ENCODE results near the gene TRABD2B. TPM values are rescaled to one million over a fixed set of nuclear protein-coding genes. Genes with fewer than 3 reads are reported as not detected.

The TRABD2B gene
- total RNA-seq, 1 experiment from 2014 or later, result 0.96 TPM

- no TSS peak for BruUV-seq (replicated peaks)
- H3K27ac Mint-ChIP-seq (ENCODE audit: low read depth, unreplicated experiment), result no peak overlapping the region
- peaks cover 6% of the 10 kb centered on the region for H3K4me1 Mint-ChIP-seq (ENCODE audit: insufficient read depth, unreplicated experiment)
These were observed 154.8 kb downstream of the TRABD2B start for GRCh38 chr1:47842228-47842919.

GRCh38 chr1:47841356-47841755 lies 155.8 kb downstream of the TRABD2B start:
- no peaks in the 10 kb centered on the region for H3K27me3 Mint-ChIP-seq (ENCODE audit: insufficient read depth, unreplicated experiment)
- CTCF ChIA-PET, result interaction anchor here (0.7 to 1.5 kb wide), 2 partner anchors 18 to 66 kb away, joined by 3 to 4 read pairs; no protein-coding TSS in a partner anchor

More at GRCh38 chr1:47842228-47842919, 154.8 kb downstream of the TRABD2B start:
- ChIA-PET POLR2A (no interaction called here), CTCF (interaction anchor here (0.7 to 1.5 kb wide), 2 partner anchors 17 to 67 kb away, joined by 3 to 4 read pairs; no protein-coding TSS in a partner anchor)
- Mint-ChIP-seq H3K9me3 (ENCODE audit: unreplicated experiment) (no peaks in the 10 kb centered on the region), H3K27me3 (ENCODE audit: insufficient read depth, unreplicated experiment) (no peaks in the 10 kb centered on the region), H3K4me3 (ENCODE audit: unreplicated experiment) (no peak overlapping the region), H3K36me3 (ENCODE audit: insufficient read depth, unreplicated experiment) (no peaks in the 10 kb centered on the region)
- DNase-seq (ENCODE audit: unreplicated experiment), result no peak
- no peak for TF ChIP-seq CTCF (IDR thresholded peaks at IDR 0.05; ENCODE audit: unreplicated experiment)
- intact Hi-C loops (cut with micrococcal nuclease), result no loop called here

GRCh38 chr1:47840393-47841190 lies 156.6 kb downstream of the TRABD2B start:
- intact Hi-C loops (cut with micrococcal nuclease), result no loop called here
- H3K27ac Mint-ChIP-seq (ENCODE audit: low read depth, unreplicated experiment), result no peak overlapping the region
- no peaks in the 10 kb centered on the region for H3K36me3 Mint-ChIP-seq (ENCODE audit: insufficient read depth, unreplicated experiment)
- BruUV-seq (replicated peaks), result no TSS peak
- CTCF ChIA-PET, result interaction anchor here (0.7 to 0.8 kb wide), 2 partner anchors 35 to 114 kb away, joined by 3 read pairs; no protein-coding TSS in a partner anchor
- POLR2A ChIA-PET, result no interaction called here
- H3K4me1 Mint-ChIP-seq (ENCODE audit: insufficient read depth, unreplicated experiment), result peaks cover 6% of the 10 kb centered on the region
- no peak for DNase-seq (ENCODE audit: unreplicated experiment)
- no peaks in the 10 kb centered on the region for H3K27me3 Mint-ChIP-seq (ENCODE audit: insufficient read depth, unreplicated experiment)
- H3K4me3 Mint-ChIP-seq (ENCODE audit: unreplicated experiment), result no peak overlapping the region
- H3K9me3 Mint-ChIP-seq (ENCODE audit: unreplicated experiment), result peaks cover 5% of the 10 kb centered on the region
- TF ChIP-seq CTCF (IDR thresholded peaks at IDR 0.05; ENCODE audit: unreplicated experiment), result no peak

More at GRCh38 chr1:47841356-47841755, 155.8 kb downstream of the TRABD2B start:
- Mint-ChIP-seq H3K4me1 (ENCODE audit: insufficient read depth, unreplicated experiment) (peaks cover 6% of the 10 kb centered on the region), H3K9me3 (ENCODE audit: unreplicated experiment) (no peaks in the 10 kb centered on the region), H3K4me3 (ENCODE audit: unreplicated experiment) (no peak overlapping the region), H3K27ac (ENCODE audit: low read depth, unreplicated experiment) (no peak overlapping the region), H3K36me3 (ENCODE audit: insufficient read depth, unreplicated experiment) (no peaks in the 10 kb centered on the region)
- POLR2A ChIA-PET, result no interaction called here
- DNase-seq (ENCODE audit: unreplicated experiment), result no peak
- BruUV-seq (replicated peaks), result no TSS peak
- intact Hi-C loops (cut with micrococcal nuclease), result no loop called here
- TF ChIP-seq CTCF (IDR thresholded peaks at IDR 0.05; ENCODE audit: unreplicated experiment), result no peak

- CTCF ChIA-PET, result interaction anchor here (0.5 kb wide), 1 partner anchor 18 kb away, joined by 3 read pairs; no protein-coding TSS in a partner anchor
- H3K4me3 Mint-ChIP-seq (ENCODE audit: unreplicated experiment), result no peak overlapping the region
- H3K27ac Mint-ChIP-seq (ENCODE audit: low read depth, unreplicated experiment), result no peak overlapping the region
- peaks cover 6% of the 10 kb centered on the region for H3K4me1 Mint-ChIP-seq (ENCODE audit: insufficient read depth, unreplicated experiment)
- TF ChIP-seq CTCF (IDR thresholded peaks at IDR 0.05; ENCODE audit: unreplicated experiment), result no peak
- H3K9me3 Mint-ChIP-seq (ENCODE audit: unreplicated experiment), result peaks cover 13% of the 10 kb centered on the region
- DNase-seq (ENCODE audit: unreplicated experiment), result no peak
- no peaks in the 10 kb centered on the region for H3K36me3 Mint-ChIP-seq (ENCODE audit: insufficient read depth, unreplicated experiment)
- no peaks in the 10 kb centered on the region for H3K27me3 Mint-ChIP-seq (ENCODE audit: insufficient read depth, unreplicated experiment)
- POLR2A ChIA-PET, result no interaction called here
- BruUV-seq (replicated peaks), result no TSS peak
- intact Hi-C loops (cut with micrococcal nuclease), result no loop called here
These were observed 157.8 kb downstream of the TRABD2B start for GRCh38 chr1:47839433-47839760.
